ENCODE results near the gene ACAA1. TPM values are rescaled to one million over a fixed set of nuclear protein-coding genes. Genes with fewer than 3 reads are reported as not detected.
"Not testable (repeated sequence)": the region's sequence is repeated elsewhere in the genome, so short reads cannot be mapped to it uniquely, and the experiment has no call there.

Gene ACAA1
- total RNA-seq, 2 donors from 2014 or later: 49.7 to 52.9 TPM

- not testable (repeated sequence) for DNase-seq; ATAC-seq (replicated peaks in 1 of 2); H3K4me3 Mint-ChIP-seq; H3K36me3 Mint-ChIP-seq (ENCODE audit: insufficient read depth in 2 of 2); H3K9me3 Mint-ChIP-seq; H3K27ac Mint-ChIP-seq; H3K4me1 Mint-ChIP-seq (ENCODE audit: low read depth); H3K27me3 Mint-ChIP-seq (ENCODE audit: low read depth)
These were observed 54.6 kb downstream of the ACAA1 start for GRCh38 chr3:38082296-38082695.

GRCh38 chr3:38077073-38077472 is 59.9 kb downstream of the ACAA1 start:
- not testable (repeated sequence) for H3K4me1 Mint-ChIP-seq (ENCODE audit: low read depth); H3K4me3 Mint-ChIP-seq; H3K9me3 Mint-ChIP-seq; DNase-seq; H3K27me3 Mint-ChIP-seq (ENCODE audit: low read depth); H3K36me3 Mint-ChIP-seq (ENCODE audit: insufficient read depth in 2 of 2); H3K27ac Mint-ChIP-seq; ATAC-seq (replicated peaks in 1 of 2)

Other genes starting within 250 kb of the ACAA1 start
- 10 to 100 TPM; 12.5 to 16.1 TPM for gene VILL, start 146.3 kb downstream of the ACAA1 start, total RNA-seq
- gene PLCD1, start 107.5 kb downstream of the ACAA1 start, total RNA-seq: 10 to 100 TPM; 15.4 to 16.8 TPM
- gene DLEC1, start 97.9 kb downstream of the ACAA1 start, total RNA-seq: under 1 TPM; 0.43 to 0.81 TPM
- gene MYD88, start 1.5 kb upstream of the ACAA1 start, total RNA-seq: 10 to 100 TPM; 27.3 to 38.2 TPM
- gene OXSR1, start 28.4 kb upstream of the ACAA1 start, total RNA-seq: 10 to 100 TPM; 46.3 to 51.8 TPM
- 1 to 10 TPM; 1.0 to 1.2 TPM for gene SLC22A13, start 128.7 kb upstream of the ACAA1 start, total RNA-seq
- gene SLC22A14, start 145.2 kb upstream of the ACAA1 start, total RNA-seq: under 1 TPM; 0.14 to 0.21 TPM
- gene XYLB, start 209.7 kb upstream of the ACAA1 start, total RNA-seq: 1 to 10 TPM; 2.4 to 2.9 TPM